T-cell (primary cell): ENCODE results near the gene ZBTB7A. TPM values are rescaled to one million over a fixed set of nuclear protein-coding genes. Genes with fewer than 3 reads are reported as not detected.
A peak's percentile ranks its signal among the peaks of the same experiment; 100 is the strongest.

Experiments
- ATAC-seq, 4 experiments: fragments of 200-7000 bp in 3 of 4; fragments of 150-1000 bp in 1 of 4; cut with Tn5 transposase; replicated peaks in 1 of 4; 1 replicate in 3 of 4; 2 replicates in 1 of 4; pipeline ENCODE4 v1.10.0; 2021; ENCODE audit warnings: moderate library complexity in 3 of 4, mild to moderate bottlenecking in 2 of 4, moderate number of reproducible peaks in 1 of 4
- CTCF ChIA-PET, 2 donors: fragments of 300-600 bp; sonication (Branson Sonifier 250); formaldehyde crosslinking; loops; one replicate each; lab custom pipeline; 2022; ENCODE audit warnings: antibody characterized with exemption in 2 of 2; lab: Charles Lee
- POLR2A ChIA-PET, 2 donors: fragments of 300-600 bp; sonication (Branson Sonifier 250); formaldehyde crosslinking; loops; one replicate each; lab custom pipeline; 2022; ENCODE audit warnings: antibody characterized with exemption in 2 of 2; lab: Charles Lee
- DNase-seq, 35 experiments: peaks; one replicate each; pipeline versions ENCODE4 v3.0.0 to v3.0.0-alpha.2; 2013 to 2023
- H3K27ac ChIP-seq: one replicate; pipeline ENCODE4 v1.5.1; 2013; ENCODE audit warnings: low read length
- H3K27me3 ChIP-seq, 2 experiments: replicated peaks in 1 of 2; 1 replicate in 1 of 2; 2 replicates in 1 of 2; pipeline versions ENCODE4 v1.6.1 to v1.7.0; 2013; ENCODE audit warnings: low read length in 1 of 2, mixed read lengths in 1 of 2; ENCODE audit not compliant: control insufficient read depth in 2 of 2, insufficient read depth in 2 of 2; ENCODE audit errors: extremely low read depth in 1 of 2
- H3K36me3 ChIP-seq, 2 donors: 1 replicate in 1 of 2; 2 replicates in 1 of 2; pipeline versions ENCODE4 v1.6.1 to v1.7.0; 2013; ENCODE audit warnings: low read length in 1 of 2; ENCODE audit not compliant: control insufficient read depth in 2 of 2, insufficient read depth in 1 of 2; ENCODE audit errors: extremely low read depth in 1 of 2
- H3K4me1 ChIP-seq, 2 experiments: 1 replicate in 1 of 2; 2 replicates in 1 of 2; pipeline versions ENCODE4 v1.6.1 to v1.7.0; 2013; ENCODE audit warnings: low read length in 2 of 2, mixed read lengths in 1 of 2; ENCODE audit not compliant: insufficient read depth in 2 of 2, control insufficient read depth in 1 of 2; ENCODE audit errors: extremely low read depth in 1 of 2
- H3K4me3 ChIP-seq, 2 donors: 1 replicate in 1 of 2; 2 replicates in 1 of 2; pipeline versions ENCODE4 v1.5.1 to v1.7.0; 2013; ENCODE audit warnings: mild to moderate bottlenecking in 2 of 2, low read length in 1 of 2, moderate library complexity in 1 of 2; ENCODE audit not compliant: control insufficient read depth in 1 of 2; ENCODE audit errors: extremely low read depth in 1 of 2
- H3K9me3 ChIP-seq: 2 replicates; pipeline ENCODE4 v1.7.0; 2013
- H3K27ac Mint-ChIP-seq, 2 donors: one replicate each; pipeline ENCODE4 v1.8.0; 2020 to 2021; ENCODE audit warnings: mild to moderate bottlenecking in 2 of 2, mixed read lengths in 2 of 2
- H3K27me3 Mint-ChIP-seq, 2 donors: one replicate each; pipeline ENCODE4 v1.8.0; 2021 to 2022; ENCODE audit warnings: mixed read lengths in 2 of 2
- H3K36me3 Mint-ChIP-seq: one replicate; pipeline ENCODE4 v1.8.0; 2021; ENCODE audit warnings: mixed read lengths
- H3K4me1 Mint-ChIP-seq, 3 donors: one replicate each; pipeline ENCODE4 v1.8.0; 2020 to 2022; ENCODE audit warnings: mixed read lengths in 3 of 3, mild to moderate bottlenecking in 1 of 3
- H3K4me3 Mint-ChIP-seq, 3 donors: one replicate each; pipeline ENCODE4 v1.8.0; 2020 to 2022; ENCODE audit warnings: mild to moderate bottlenecking in 3 of 3, mixed read lengths in 3 of 3, moderate library complexity in 3 of 3
- H3K9me3 Mint-ChIP-seq, 3 donors: one replicate each; pipeline ENCODE4 v1.8.0; 2020 to 2022; ENCODE audit warnings: mixed read lengths in 3 of 3
- WGBS: methylation state at CpG from one replicate; pipeline ENCODE4 v1.1.5; 2013; ENCODE audit warnings: missing lambda C conversion rate; ENCODE audit not compliant: insufficient coverage; 5-methylcytosine and 5-hydroxymethylcytosine counted together
- total RNA-seq, 35 experiments: library from RNA in 6 of 35; stranded (reverse) in 6 of 35; fragments of 120-200 nt in 1 of 35; gene quantifications; one replicate each; pipeline versions ENCODE4 v1.2.1 to v1.2.4 and lab custom pipeline; 2013 to 2026

ZBTB7A gene
- total RNA-seq, 5 donors from 2014 or later (not counting 1 experiment from before 2014, with no cell fraction given), result 43.6 to 85.7 (median 81.8) TPM

DNA sequence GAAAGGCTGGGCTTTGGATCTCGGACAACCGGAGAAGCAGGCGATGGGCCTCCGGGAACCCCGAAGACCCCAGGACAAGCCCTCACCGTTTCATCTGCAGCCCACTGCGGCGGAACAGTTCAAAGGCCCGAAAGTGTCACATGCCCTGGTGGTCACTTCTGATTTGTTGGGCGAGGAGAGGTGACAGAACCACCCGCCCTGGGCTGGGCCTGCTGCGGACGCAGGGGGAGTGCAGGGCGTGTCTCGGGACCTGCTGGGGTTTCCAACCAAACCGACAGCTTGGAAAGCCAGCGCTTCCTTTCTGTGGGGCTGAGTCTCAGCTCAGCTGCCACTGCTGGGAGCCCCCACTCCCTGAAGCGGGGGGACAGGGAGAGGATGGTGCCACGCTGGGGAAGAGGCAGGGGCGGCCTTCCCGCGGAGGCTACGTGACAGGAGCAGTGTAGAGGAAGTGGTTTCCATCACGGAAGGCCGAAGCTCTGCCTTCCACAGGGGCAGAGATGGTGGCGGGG is 22.8 kb upstream of the ZBTB7A start:
- Histone ChIP-seq H3K36me3 (peaks cover 6 to 7% of the 10 kb centered on the region in 2 donors), H3K9me3 (no peaks in the 10 kb centered on the region), H3K27ac (peak overlapping the region; percentile 74), H3K4me3 (peak overlapping the region in 1 of 2 donors; percentile 39), H3K27me3 (no peaks in the 10 kb centered on the region), H3K4me1 (peaks cover 33 to 56% of the 10 kb centered on the region in 2 experiments)
- H3K36me3 Mint-ChIP-seq, result no peaks in the 10 kb centered on the region
- 15% methylated on average over 17 of the region's 26 CpGs for WGBS
- no peaks in the 10 kb centered on the region for H3K27me3 Mint-ChIP-seq
- CTCF ChIA-PET, result interaction anchor here in 1 of 2 donors (0.7 to 1.5 kb wide), 5 partner anchors 15 to 1058 kb away, joined by 3 to 7 read pairs (median 5); no protein-coding TSS in a partner anchor
- POLR2A ChIA-PET, result interaction anchor here (0.6 to 1.0 kb wide), 4 partner anchors 20 to 259 kb away, joined by 5 to 6 read pairs (median 5); partner anchors contain the start of gene ZBTB7A (in 1 of the 2)
- H3K27ac Mint-ChIP-seq, result peak overlapping the region; percentile 95 to 96
- H3K4me1 Mint-ChIP-seq, result peaks cover 39 to 57% (median 49%) of the 10 kb centered on the region in 3 donors
- H3K9me3 Mint-ChIP-seq, result no peaks in the 10 kb centered on the region
- peak in 25 of 35 experiments; percentile 10 to 68 (median 31) for DNase-seq
- peak overlapping the region; percentile 41 to 73 (median 59) for H3K4me3 Mint-ChIP-seq
- ATAC-seq, result peak; percentile 58 to 74 (median 64)

DNA sequence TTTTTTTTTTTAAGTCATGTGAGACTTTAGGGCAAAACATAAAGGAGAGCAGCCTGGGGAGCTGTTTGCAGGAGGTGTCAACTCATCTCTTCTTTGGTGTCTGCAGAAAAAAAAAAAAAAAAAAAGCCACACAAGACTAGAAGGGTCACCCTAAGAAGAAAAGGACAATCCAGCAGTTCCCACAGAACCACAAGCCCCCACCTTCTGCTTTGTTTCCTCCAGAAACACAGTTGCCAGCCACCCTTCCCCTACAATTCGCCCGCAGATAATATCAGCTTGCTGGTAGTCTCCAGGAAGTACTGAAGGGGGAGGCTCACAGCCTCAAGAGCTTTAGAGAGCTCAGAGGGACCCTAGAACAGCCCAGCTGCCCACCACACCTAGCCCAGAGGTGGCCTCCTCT is 22.3 kb upstream of the ZBTB7A start:
- peak; percentile 73 to 77 (median 74) for ATAC-seq
- Mint-ChIP-seq H3K9me3 (no peaks in the 10 kb centered on the region), H3K27ac (peak overlapping the region; percentile 95 to 96), H3K36me3 (no peaks in the 10 kb centered on the region), H3K27me3 (no peaks in the 10 kb centered on the region), H3K4me1 (peaks cover 43 to 59% (median 51%) of the 10 kb centered on the region in 3 donors), H3K4me3 (peak overlapping the region; percentile 41 to 73 (median 59))
- Histone ChIP-seq H3K9me3 (no peaks in the 10 kb centered on the region), H3K36me3 (peaks cover under 1 to 4% of the 10 kb centered on the region in 2 donors), H3K27me3 (no peaks in the 10 kb centered on the region), H3K4me3 (peak overlapping the region in 1 of 2 donors; percentile 39), H3K27ac (peak overlapping the region; percentile 74), H3K4me1 (peaks cover 38 to 60% of the 10 kb centered on the region in 2 experiments)
- POLR2A ChIA-PET, result interaction anchor here (0.6 to 1.0 kb wide), 6 partner anchors 20 to 694 kb away, joined by 5 to 12 read pairs (median 5); partner anchors contain the start of gene ZBTB7A (in 1 of the 2)
- DNase-seq, result peak in 33 of 35 experiments; percentile 23 to 82 (median 48)
- CTCF ChIA-PET, result interaction anchor here in 1 of 2 donors (0.7 to 1.5 kb wide), 5 partner anchors 15 to 1058 kb away, joined by 3 to 7 read pairs (median 5); no protein-coding TSS in a partner anchor
- WGBS, result 10% methylated on average over 2 of the region's 2 CpGs

DNA sequence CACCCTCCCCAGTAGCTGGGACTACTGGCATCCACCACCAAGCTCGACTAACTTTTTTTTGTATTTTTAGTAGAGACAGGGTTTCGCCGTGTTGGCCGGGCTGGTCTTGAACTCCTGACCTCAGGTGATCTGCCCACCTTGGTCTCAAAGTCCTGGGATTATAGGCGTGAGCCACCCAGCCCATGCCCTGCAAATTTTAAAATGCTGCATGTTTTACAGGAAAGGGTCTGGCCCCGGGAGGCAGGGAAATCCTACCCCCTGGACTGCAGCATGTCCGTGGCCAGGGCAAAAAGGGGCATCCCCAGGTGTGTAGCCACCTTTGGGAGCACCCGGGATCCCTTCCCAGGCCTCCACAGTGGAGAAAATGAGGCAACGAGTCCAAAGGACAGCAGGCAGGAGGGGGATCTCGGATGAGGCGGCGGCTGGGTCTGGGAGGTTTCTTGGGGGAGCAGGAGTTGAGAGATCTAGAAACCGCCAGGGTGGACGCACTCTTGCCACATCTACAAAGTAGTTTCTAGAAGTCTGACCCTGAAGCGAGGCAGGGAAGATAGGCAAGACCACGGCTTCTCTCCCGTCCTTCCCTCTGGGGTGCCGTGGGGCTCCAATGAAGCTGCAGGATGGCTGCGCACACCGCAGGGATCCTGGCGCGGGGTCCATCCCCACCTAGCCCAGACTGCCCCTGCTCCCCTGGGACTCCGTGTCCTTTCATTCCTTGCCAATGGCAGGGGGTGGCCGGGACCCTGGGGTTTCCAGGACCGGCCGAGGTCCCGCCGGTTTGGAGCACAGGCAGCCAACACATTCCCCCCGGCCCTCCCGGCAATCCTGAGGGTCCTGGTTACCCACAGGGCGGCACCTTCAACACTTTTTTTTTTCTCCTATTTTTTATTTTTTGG is 21.3 kb upstream of the ZBTB7A start:
- whole genome bisulfite sequencing, result 95% methylated on average over 15 of the region's 31 CpGs
- H3K4me3 ChIP-seq, result peak overlapping the region in 1 of 2 donors; percentile 38
- peak overlapping the region; percentile 42 for H3K27ac ChIP-seq
- peak overlapping the region; percentile 59 to 73 (median 64) for H3K4me3 Mint-ChIP-seq
- H3K4me1 ChIP-seq, result peaks cover 43 to 70% of the 10 kb centered on the region in 2 experiments
- POLR2A ChIA-PET, result interaction anchor here in 1 of 2 donors (0.7 kb wide), 2 partner anchors 104 to 693 kb away, joined by 5 to 12 read pairs; no protein-coding TSS in a partner anchor
- DNase-seq, result no peak
- CTCF ChIA-PET, result interaction anchor here in 1 of 2 donors (0.6 kb wide), 1 partner anchor 275 kb away, joined by 6 read pairs; no protein-coding TSS in a partner anchor
- H3K36me3 ChIP-seq, result peaks cover 0 to 4% of the 10 kb centered on the region in 2 donors
- H3K9me3 Mint-ChIP-seq, result no peaks in the 10 kb centered on the region
- H3K9me3 ChIP-seq, result no peaks in the 10 kb centered on the region
- no peak for ATAC-seq
- peak overlapping the region; percentile 95 to 96 for H3K27ac Mint-ChIP-seq
- H3K36me3 Mint-ChIP-seq, result no peaks in the 10 kb centered on the region
- peaks cover 51 to 63% (median 59%) of the 10 kb centered on the region in 3 donors for H3K4me1 Mint-ChIP-seq
- H3K27me3 ChIP-seq, result no peaks in the 10 kb centered on the region
- H3K27me3 Mint-ChIP-seq, result no peaks in the 10 kb centered on the region

DNA sequence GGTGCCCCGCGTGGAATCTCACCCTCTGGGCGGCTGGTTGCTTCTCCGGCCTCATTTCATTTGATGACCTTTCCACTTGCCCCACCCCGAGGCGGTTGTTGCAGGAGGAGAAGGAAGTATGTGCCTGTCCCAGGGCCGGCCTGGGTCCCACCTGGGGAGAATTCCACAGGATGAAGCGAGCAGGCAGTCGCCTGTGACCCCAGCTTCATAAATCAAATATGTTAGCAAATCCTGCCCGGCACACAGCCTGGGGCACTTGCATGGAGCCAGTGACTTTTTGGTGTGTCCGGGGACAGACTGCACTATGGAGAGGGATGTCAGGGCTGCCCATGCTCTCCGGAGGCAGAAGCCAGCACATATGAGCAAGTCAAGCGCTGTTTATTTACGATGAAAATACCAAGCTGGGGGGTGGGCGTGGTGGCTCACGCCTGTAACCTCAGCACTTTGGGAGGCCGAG is 19.7 kb upstream of the ZBTB7A start:
- H3K4me1 Mint-ChIP-seq, result peaks cover 53 to 70% (median 64%) of the 10 kb centered on the region in 3 donors
- peaks cover 43 to 84% of the 10 kb centered on the region in 2 experiments for H3K4me1 ChIP-seq

DNA sequence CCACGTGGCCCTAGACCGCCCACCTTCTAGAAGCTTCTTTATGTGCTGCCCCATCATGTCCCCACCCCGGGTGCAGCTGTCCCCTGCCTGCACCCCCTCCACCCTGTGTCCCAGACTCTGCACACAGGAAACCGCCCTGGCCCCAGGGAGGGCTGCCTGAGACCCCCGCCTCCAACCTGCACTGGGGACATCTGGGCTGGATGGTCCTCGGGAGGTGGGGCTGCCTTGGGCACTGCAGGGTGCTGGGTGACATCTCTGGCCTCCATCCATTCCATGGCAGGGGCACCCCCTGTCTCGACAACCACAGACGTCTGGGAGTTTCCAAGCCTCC is 17.8 kb upstream of the ZBTB7A start:
- H3K4me1 ChIP-seq, result peaks cover 39 to 85% of the 10 kb centered on the region in 2 experiments
- H3K4me3 Mint-ChIP-seq, result peak overlapping the region; percentile 41 to 67 (median 64)

More for the DNA sequence above, 19.7 kb upstream of the ZBTB7A start:
- ATAC-seq (no peak), DNase-seq (no peak)
- 83% methylated on average over 7 of the region's 17 CpGs for WGBS
- H3K27me3 ChIP-seq, result no peaks in the 10 kb centered on the region
- no peaks in the 10 kb centered on the region for H3K9me3 ChIP-seq
- H3K4me3 ChIP-seq, result no peak overlapping the region
- POLR2A ChIA-PET, result interaction anchor here in 1 of 2 donors (0.6 kb wide), 1 partner anchor 87 kb away, joined by 8 read pairs; no protein-coding TSS in a partner anchor
- Mint-ChIP-seq H3K4me3 (peak overlapping the region in 1 of 3 donors; percentile 73), H3K9me3 (no peaks in the 10 kb centered on the region), H3K36me3 (no peaks in the 10 kb centered on the region), H3K27me3 (no peaks in the 10 kb centered on the region), H3K27ac (peak overlapping the region; percentile 83 to 84)
- H3K27ac ChIP-seq, result peak overlapping the region; percentile 18
- peaks cover 0 to 4% of the 10 kb centered on the region in 2 donors for H3K36me3 ChIP-seq
- CTCF ChIA-PET, result interaction anchor here in 1 of 2 donors (0.7 kb wide), 2 partner anchors 13 to 268 kb away, joined by 3 read pairs; no protein-coding TSS in a partner anchor

More for the DNA sequence above, 17.8 kb upstream of the ZBTB7A start:
- Mint-ChIP-seq H3K27ac (peak overlapping the region; percentile 93 to 94), H3K27me3 (no peaks in the 10 kb centered on the region), H3K36me3 (no peaks in the 10 kb centered on the region), H3K9me3 (no peaks in the 10 kb centered on the region), H3K4me1 (peaks cover 51 to 69% (median 58%) of the 10 kb centered on the region in 3 donors)
- POLR2A ChIA-PET, result interaction anchor here in 1 of 2 donors (0.7 kb wide), 1 partner anchor 33 kb away, joined by 8 read pairs; no protein-coding TSS in a partner anchor
- ATAC-seq (no peak), DNase-seq (no peak)
- Histone ChIP-seq H3K27me3 (no peaks in the 10 kb centered on the region), H3K27ac (peak overlapping the region; percentile 83), H3K36me3 (no peaks in the 10 kb centered on the region), H3K9me3 (no peaks in the 10 kb centered on the region), H3K4me3 (peak overlapping the region in 1 of 2 donors; percentile 31)
- CTCF ChIA-PET, result no interaction called here
- 36% methylated on average over 4 of the region's 8 CpGs for WGBS
